Skeletal muscle tissue (tissue), 4 donors: ENCODE results near the gene ERICH4. TPM values are rescaled to one million over a fixed set of nuclear protein-coding genes. Genes with fewer than 3 reads are reported as not detected.
A peak's percentile ranks its signal among the peaks of the same experiment; 100 is the strongest.

Experiments
- H3K27ac ChIP-seq: one replicate; pipeline ENCODE4 v1.7.0; 2013; ENCODE audit warnings: mild to moderate bottlenecking, low read depth, low read length, inconsistent platforms
- H3K27me3 ChIP-seq, 3 donors: one replicate each; pipeline ENCODE4 v1.7.0; 2013; ENCODE audit warnings: low read length in 3 of 3; ENCODE audit not compliant: control insufficient read depth in 3 of 3, insufficient read depth in 3 of 3
- H3K36me3 ChIP-seq, 3 donors: one replicate each; pipeline ENCODE4 v1.7.0; 2013; ENCODE audit warnings: low read length in 3 of 3; ENCODE audit not compliant: control insufficient read depth in 3 of 3, insufficient read depth in 3 of 3
- H3K4me1 ChIP-seq, 3 donors: one replicate each; pipeline ENCODE4 v1.7.0; 2013; ENCODE audit warnings: low read length in 3 of 3, mild to moderate bottlenecking in 3 of 3; ENCODE audit not compliant: control insufficient read depth in 3 of 3, insufficient read depth in 3 of 3
- H3K4me3 ChIP-seq, 3 donors: one replicate each; pipeline ENCODE4 v1.7.0; 2013; ENCODE audit warnings: low read length in 3 of 3
- H3K9ac ChIP-seq, 3 donors: one replicate each; pipeline ENCODE4 v1.7.0; 2013; ENCODE audit warnings: low read length in 3 of 3, mild to moderate bottlenecking in 3 of 3, moderate library complexity in 2 of 3, low read depth in 1 of 3
- H3K9me3 ChIP-seq, 3 donors: one replicate each; pipeline ENCODE4 v1.7.0; 2013; ENCODE audit warnings: low read length in 3 of 3; ENCODE audit not compliant: control insufficient read depth in 3 of 3
- total RNA-seq: library from RNA; depleted of rRNA; stranded (reverse); fragments of >200 nt; gene quantifications from one replicate; pipeline ENCODE4 v1.2.3, GENCODE V29; 2014
- donor health status: Osteomylitis.

ERICH4 gene
- total RNA-seq, 1 donor from 2014 or later, result not detected

DNA sequence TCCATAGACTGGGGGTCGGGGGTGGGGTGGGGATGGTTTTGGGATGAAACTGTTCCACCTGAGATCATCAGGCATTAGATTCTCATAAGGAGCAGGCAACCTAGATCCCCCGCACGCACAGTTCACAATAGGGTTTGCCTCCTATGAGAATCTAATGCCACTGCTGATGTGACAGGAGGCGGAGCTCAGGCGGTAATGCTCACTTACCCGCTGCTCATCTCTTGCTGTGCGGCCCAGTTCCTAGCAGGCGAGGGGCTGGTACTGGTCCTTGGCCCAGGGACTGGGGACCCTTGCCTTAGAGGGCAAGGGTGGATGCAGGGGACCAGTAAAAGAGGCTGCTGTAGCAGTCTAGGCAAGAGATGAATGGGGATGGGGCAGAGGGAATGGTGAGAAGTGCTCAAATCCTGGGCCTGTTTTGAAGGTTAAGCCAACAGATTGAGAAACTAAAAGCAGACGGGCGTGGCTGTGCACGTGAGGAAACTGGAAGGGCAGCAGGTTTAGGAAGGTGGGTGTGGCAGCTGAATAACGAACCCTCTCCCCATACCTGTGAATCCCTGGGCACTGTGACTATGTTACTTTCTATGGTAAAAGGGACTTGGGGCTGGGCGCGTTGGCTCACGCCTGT is 1.5 kb upstream of the ERICH4 start:
- no peak overlapping the region for H3K4me3 ChIP-seq
- H3K27ac ChIP-seq, result no peak overlapping the region
- H3K9ac ChIP-seq, result no peak overlapping the region
- peaks cover 5 to 10% (median 9%) of the 10 kb centered on the region in 3 donors for H3K36me3 ChIP-seq
- peaks cover 6 to 15% (median 7%) of the 10 kb centered on the region in 3 donors for H3K27me3 ChIP-seq
- no peaks in the 10 kb centered on the region for H3K9me3 ChIP-seq
- H3K4me1 ChIP-seq, result peaks cover 6 to 13% (median 12%) of the 10 kb centered on the region in 3 donors

DNA sequence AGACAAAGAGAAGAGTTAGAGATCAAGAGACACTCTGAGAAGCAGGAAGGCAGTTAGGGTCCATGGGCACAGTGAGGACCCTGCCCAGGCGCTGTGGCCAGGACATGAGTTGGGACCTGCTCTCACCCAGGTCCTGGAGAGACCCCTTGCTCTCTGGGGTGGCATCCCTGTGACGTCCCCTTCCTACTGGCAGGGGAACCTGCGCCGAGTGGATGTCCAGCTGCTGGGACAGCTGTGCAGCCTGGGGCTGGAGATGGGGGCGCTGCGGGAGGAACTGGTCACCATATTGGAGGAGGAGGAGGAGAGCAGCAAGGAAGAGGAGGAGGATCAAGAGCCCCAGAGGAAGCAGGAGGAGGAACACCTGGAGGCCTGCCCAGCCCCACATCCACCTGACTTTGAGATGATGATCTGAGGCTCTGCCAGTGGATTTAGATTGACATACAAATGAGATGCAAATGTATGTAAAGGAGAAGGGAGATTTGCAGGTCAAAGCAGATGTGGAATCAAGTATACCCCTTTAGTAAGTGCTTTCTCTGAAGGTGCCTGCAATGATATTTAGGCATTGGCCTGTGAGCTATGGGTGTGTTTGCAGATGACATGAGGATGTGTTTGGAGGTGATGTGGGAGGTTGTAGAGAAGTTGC is 978 bp downstream of the ERICH4 start:
- Histone ChIP-seq H3K27me3 (peaks cover 7 to 22% (median 15%) of the 10 kb centered on the region in 3 donors), H3K36me3 (peaks cover 0 to 2% (median 0%) of the 10 kb centered on the region in 3 donors), H3K9ac (no peak overlapping the region), H3K9me3 (no peaks in the 10 kb centered on the region), H3K4me3 (no peak overlapping the region), H3K4me1 (peaks cover 4 to 5% (median 4%) of the 10 kb centered on the region in 3 donors), H3K27ac (no peak overlapping the region)

DNA sequence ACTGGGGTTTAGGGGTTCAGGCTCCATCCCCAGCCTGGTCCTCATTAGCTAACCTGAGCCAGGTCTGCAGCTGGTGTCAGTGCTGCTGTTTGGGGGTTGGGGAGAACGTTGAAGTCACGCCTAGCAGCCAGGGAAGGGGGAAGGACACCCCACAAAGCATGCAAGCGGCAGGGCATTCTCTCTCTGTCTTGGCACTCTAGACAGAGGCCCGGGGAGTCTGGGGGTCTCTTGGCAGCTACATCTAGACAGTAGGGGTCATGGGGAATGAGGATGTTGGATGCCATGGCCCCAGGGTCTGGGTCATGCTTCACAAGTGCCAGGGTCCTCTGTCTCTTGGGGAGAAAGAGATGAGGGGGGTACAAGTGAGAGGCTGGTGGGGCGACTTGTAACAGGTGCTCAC is 2.6 kb downstream of the ERICH4 start:
- no peak overlapping the region for H3K27ac ChIP-seq
- H3K36me3 ChIP-seq, result no peaks in the 10 kb centered on the region
- H3K9me3 ChIP-seq, result no peaks in the 10 kb centered on the region
- H3K27me3 ChIP-seq, result peaks cover 7 to 22% (median 15%) of the 10 kb centered on the region in 3 donors
- H3K4me1 ChIP-seq, result peaks cover 0 to 6% (median 2%) of the 10 kb centered on the region in 3 donors
- no peak overlapping the region for H3K4me3 ChIP-seq
- no peak overlapping the region for H3K9ac ChIP-seq

DNA sequence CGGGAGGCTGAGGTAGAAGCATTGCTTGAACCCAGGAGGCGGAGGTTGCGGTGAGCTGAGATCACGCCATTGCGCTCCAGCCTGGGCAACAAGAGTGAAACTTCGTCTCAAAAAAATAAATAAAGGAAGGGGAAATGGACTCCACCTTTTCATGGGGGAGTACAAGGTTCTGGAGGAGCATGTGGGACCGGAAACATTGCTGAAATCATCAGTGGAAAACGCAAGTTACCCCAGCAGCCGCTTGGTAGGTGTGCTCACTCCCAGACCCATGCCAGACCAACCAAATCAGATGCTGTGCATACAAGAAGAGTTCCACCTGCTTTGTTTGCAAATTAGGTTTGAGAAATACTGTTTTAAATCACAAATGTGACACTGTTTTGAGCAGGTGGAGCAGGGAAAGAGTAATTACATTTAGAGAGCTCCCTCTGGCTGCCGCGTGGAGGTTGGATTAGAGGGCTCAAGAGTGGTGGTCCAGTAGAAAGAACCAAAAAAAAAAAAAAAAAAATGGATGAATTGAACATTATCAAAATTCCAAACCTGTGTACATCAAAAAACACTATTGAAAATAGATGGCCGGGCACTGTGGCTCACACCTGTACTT is 4.9 kb downstream of the ERICH4 start:
- no peak overlapping the region for H3K27ac ChIP-seq
- H3K27me3 ChIP-seq, result peaks cover 7 to 22% (median 15%) of the 10 kb centered on the region in 3 donors
- H3K9me3 ChIP-seq, result no peaks in the 10 kb centered on the region
- H3K36me3 ChIP-seq, result no peaks in the 10 kb centered on the region
- H3K9ac ChIP-seq, result no peak overlapping the region
- peaks cover 0 to 6% (median 2%) of the 10 kb centered on the region in 3 donors for H3K4me1 ChIP-seq
- H3K4me3 ChIP-seq, result peak overlapping the region in 1 of 3 donors; percentile 14

DNA sequence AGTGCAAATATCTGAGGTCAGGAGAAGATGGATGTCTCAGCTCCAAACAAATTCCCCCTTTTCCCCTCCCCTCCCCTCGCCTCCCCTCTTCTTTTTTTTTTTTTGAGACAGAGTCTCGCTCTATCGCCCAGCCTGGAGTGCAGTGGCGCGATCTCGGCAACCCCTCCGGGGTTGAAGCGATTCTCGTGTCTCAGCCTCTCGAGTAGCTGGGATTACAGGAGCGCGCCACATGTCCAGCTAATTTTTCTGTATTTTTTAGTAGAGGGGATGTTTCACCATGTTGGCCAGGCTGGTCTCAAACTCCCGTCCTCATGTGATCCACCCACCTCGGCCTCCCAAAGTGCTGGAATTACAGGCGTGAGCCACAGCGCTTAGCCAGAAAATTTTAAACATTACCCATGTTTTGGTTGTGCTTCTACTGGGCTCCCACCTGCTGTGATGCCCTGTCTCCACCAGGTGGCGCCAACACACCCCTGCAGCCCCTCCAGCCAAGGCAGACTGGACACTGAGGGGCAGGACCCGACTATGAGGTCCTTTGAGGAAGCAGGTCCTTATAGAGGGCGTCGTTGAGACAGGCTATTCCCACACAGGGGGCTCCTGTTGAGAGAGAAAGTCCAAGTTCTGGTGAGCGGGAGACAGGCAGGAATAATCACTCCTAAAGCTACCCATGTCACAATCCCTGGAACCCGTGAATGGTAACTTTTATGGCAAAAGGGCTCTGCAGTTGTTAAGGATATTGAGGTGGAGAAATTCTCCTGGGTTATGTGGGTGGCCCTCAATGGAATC is 6.3 kb downstream of the ERICH4 start:
- peak overlapping the region in 2 of 3 donors; percentile 20 to 49 for H3K4me3 ChIP-seq

DNA sequence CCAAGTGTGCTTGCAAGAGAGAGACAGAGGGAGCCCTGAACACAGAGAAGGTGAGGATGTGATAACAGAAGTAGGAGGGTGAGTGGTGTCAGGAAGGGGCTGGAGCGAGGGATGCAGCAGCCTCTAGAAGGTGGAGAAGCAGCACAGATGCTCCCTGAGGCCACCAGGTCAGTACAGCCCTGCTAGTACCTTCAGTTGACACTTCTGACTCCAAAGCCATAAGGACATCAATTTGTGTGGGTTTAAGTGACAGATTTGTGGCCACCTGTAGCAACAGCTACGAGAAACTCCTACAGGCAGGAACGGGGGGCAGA is 6.9 kb downstream of the ERICH4 start:
- Histone ChIP-seq H3K9ac (no peak overlapping the region), H3K9me3 (no peaks in the 10 kb centered on the region), H3K4me3 (no peak overlapping the region), H3K27me3 (peaks cover 0 to 15% (median 14%) of the 10 kb centered on the region in 3 donors), H3K36me3 (no peaks in the 10 kb centered on the region), H3K4me1 (peaks cover 0 to 6% (median 2%) of the 10 kb centered on the region in 3 donors), H3K27ac (no peak overlapping the region)

More for the DNA sequence above, 6.3 kb downstream of the ERICH4 start:
- no peaks in the 10 kb centered on the region for H3K36me3 ChIP-seq
- H3K9ac ChIP-seq, result peak overlapping the region in 1 of 3 donors; percentile 60
- H3K9me3 ChIP-seq, result no peaks in the 10 kb centered on the region
- H3K4me1 ChIP-seq, result peaks cover 0 to 6% (median 2%) of the 10 kb centered on the region in 3 donors
- no peak overlapping the region for H3K27ac ChIP-seq
- H3K27me3 ChIP-seq, result peaks cover 2 to 16% (median 14%) of the 10 kb centered on the region in 3 donors

DNA sequence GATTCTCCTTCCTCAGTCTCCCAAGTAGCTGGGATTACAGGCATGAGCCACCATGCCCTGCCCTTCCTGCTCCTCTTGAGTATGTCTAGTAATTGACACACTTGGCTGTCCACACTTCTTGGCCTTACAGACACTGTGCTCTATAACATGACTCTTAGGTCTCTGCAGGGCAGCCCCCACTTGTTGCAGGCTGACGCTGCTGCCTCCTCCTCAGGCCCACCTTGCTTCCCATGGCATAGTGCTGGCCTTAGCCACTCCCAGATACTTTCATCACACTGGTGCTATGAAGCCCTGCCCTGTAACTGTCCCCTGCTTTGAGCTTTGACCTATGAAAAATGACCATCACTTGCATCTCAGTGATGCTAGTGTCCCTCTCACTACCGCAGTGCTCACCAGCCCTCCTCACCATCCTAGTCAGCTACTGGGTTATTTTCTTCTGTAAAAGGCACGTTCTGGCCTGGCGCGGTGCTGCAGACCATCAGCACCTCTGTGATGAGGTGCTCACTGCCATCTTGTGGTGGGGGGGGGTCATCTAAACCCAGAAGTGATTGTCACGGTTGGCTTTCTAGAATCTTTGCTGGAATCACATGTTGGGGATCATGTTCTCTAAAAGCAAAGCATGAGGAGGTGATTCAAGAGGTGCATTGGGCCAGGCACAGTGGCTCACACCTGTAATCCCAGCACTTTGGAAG is 9.8 kb downstream of the ERICH4 start:
- H3K27me3 ChIP-seq, result peaks cover 0 to 8% (median 0%) of the 10 kb centered on the region in 3 donors
- H3K9me3 ChIP-seq, result no peaks in the 10 kb centered on the region
- H3K36me3 ChIP-seq, result no peaks in the 10 kb centered on the region
- H3K4me3 ChIP-seq, result no peak overlapping the region
- H3K27ac ChIP-seq, result no peak overlapping the region
- H3K4me1 ChIP-seq, result peaks cover 2 to 9% (median 6%) of the 10 kb centered on the region in 3 donors
- no peak overlapping the region for H3K9ac ChIP-seq

DNA sequence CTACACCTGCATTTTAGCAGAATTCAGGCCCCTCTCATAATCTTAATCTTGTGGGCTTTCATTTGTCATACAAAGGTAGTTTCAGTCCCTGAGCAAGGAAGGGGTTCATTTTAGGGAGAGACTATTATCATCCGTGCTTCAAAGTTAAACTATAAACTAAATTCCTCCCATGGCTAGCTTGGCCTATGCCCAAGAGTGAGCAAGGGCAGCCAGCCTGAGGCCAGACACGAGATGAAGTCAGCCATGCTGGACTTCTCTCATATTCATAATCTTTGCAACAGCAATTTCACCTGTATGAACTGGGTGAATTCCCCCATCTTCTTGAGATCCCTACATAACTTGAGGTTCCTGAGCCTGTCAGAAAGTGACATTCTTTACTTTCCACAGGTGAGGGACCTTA is 13.0 kb downstream of the ERICH4 start:
- Histone ChIP-seq H3K4me1 (peaks cover 0 to 6% (median 3%) of the 10 kb centered on the region in 3 donors), H3K27me3 (peaks cover 0 to 16% (median 3%) of the 10 kb centered on the region in 3 donors), H3K36me3 (no peaks in the 10 kb centered on the region), H3K27ac (no peak overlapping the region), H3K9me3 (no peaks in the 10 kb centered on the region), H3K4me3 (no peak overlapping the region), H3K9ac (no peak overlapping the region)

DNA sequence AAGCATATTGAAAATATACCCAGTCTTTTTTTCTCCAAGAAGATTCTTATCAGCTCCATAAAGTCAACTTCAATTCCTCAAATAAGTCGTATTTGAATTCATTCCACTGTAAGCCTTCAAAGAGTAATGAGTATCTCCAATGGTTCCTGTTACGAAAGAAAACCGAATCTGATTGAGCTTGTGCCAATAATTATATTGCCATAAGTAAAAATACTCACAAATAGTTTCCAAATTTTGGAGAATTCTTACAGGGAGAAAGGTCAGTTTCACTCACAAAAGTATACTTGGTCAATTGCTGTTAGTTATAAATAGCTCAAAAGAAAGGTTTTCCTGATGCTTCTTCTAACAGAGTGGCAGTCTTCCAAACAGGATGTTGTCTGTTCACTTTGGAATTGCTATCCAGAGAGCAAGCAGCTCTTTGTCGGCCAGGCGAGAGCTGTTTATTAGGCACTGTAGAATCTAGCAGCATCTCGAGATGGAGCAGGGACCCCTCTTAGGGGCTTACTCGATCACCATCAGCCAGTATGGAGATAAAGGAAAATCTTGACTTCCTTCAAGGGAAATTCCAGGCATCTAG is 13.5 kb downstream of the ERICH4 start:
- peak overlapping the region; percentile 55 for H3K27ac ChIP-seq
- no peaks in the 10 kb centered on the region for H3K9me3 ChIP-seq
- H3K4me3 ChIP-seq, result no peak overlapping the region
- no peak overlapping the region for H3K9ac ChIP-seq
- H3K27me3 ChIP-seq, result peaks cover 0 to 19% (median 3%) of the 10 kb centered on the region in 3 donors
- peaks cover 0 to 6% (median 3%) of the 10 kb centered on the region in 3 donors for H3K4me1 ChIP-seq
- H3K36me3 ChIP-seq, result no peaks in the 10 kb centered on the region
